Activated B cell treated with CpG ODN at 0.5 μM for 24 hours (primary cell): ENCODE measurements around the gene KCNN1. TPM values are rescaled to one million over a fixed set of nuclear protein-coding genes. Genes with fewer than 3 reads are reported as not detected.

ENCODE experiments used
- ATAC-seq: fragments of 200-7000 bp; cut with Tn5 transposase; one replicate; pipeline ENCODE4 v1.10.0; 2021; ENCODE audit warnings: low read depth, mild to moderate bottlenecking, moderate library complexity
- CTCF ChIA-PET: fragments of 350-600 bp; sonication (Branson Sonifier 250); formaldehyde crosslinking; loops from one replicate; lab custom pipeline; 2021; ENCODE audit warnings: antibody characterized with exemption; lab: Charles Lee
- POLR2A ChIA-PET: fragments of 350-600 bp; sonication (Branson Sonifier 250); formaldehyde crosslinking; loops from one replicate; lab custom pipeline; 2021; ENCODE audit warnings: antibody characterized with exemption; lab: Charles Lee
- DNase-seq: peaks from one replicate; pipeline ENCODE4 v3.0.0; 2022
- H3K27ac Mint-ChIP-seq: one replicate; pipeline ENCODE4 v1.8.0; 2020; ENCODE audit warnings: mixed read lengths
- H3K27me3 Mint-ChIP-seq: one replicate; pipeline ENCODE4 v1.8.0; 2021; ENCODE audit warnings: mixed read lengths
- H3K36me3 Mint-ChIP-seq: one replicate; pipeline ENCODE4 v1.8.0; 2021; ENCODE audit warnings: low read depth, mixed read lengths
- H3K4me1 Mint-ChIP-seq: one replicate; pipeline ENCODE4 v1.8.0; 2021; ENCODE audit warnings: mixed read lengths
- H3K4me3 Mint-ChIP-seq: one replicate; pipeline ENCODE4 v1.8.0; 2020; ENCODE audit warnings: mild to moderate bottlenecking, mixed read lengths
- H3K9me3 Mint-ChIP-seq: one replicate; pipeline ENCODE4 v1.8.0; 2020; ENCODE audit warnings: mixed read lengths
- CTCF ChIP-seq: fragments of 200-600 bp; IDR thresholded peaks from one replicate; pipeline ENCODE4 v1.8.0; 2022; ENCODE audit warnings: antibody characterized with exemption, mild to moderate bottlenecking
- intact Hi-C: fragments of 100-400 bp; cut with micrococcal nuclease; formaldehyde crosslinking; loops from one replicate; pipeline ENCODE4 v1.15.1; 2024
- total RNA-seq: library from RNA; stranded (reverse); gene quantifications from 2 replicates; pipeline ENCODE4 v1.2.3, GENCODE V29; 2022

Gene KCNN1
- total RNA-seq, 1 donor from 2014 or later, result not detected

- intact Hi-C loops, result no loop called here
- Mint-ChIP-seq H3K9me3 (no peaks in the 10 kb centered on the region), H3K27ac (no peak overlapping the region), H3K36me3 (no peaks in the 10 kb centered on the region), H3K4me1 (no peaks in the 10 kb centered on the region), H3K27me3 (peaks cover 2% of the 10 kb centered on the region), H3K4me3 (no peak overlapping the region)
- ATAC-seq (no peak), DNase-seq (no peak)
- CTCF ChIA-PET, result no interaction called here
- TF ChIP-seq CTCF, result no peak
- POLR2A ChIA-PET, result no interaction called here
Measured at GRCh38 chr19:17988161-17988560, 21.3 kb downstream of the KCNN1 start.

DNA sequence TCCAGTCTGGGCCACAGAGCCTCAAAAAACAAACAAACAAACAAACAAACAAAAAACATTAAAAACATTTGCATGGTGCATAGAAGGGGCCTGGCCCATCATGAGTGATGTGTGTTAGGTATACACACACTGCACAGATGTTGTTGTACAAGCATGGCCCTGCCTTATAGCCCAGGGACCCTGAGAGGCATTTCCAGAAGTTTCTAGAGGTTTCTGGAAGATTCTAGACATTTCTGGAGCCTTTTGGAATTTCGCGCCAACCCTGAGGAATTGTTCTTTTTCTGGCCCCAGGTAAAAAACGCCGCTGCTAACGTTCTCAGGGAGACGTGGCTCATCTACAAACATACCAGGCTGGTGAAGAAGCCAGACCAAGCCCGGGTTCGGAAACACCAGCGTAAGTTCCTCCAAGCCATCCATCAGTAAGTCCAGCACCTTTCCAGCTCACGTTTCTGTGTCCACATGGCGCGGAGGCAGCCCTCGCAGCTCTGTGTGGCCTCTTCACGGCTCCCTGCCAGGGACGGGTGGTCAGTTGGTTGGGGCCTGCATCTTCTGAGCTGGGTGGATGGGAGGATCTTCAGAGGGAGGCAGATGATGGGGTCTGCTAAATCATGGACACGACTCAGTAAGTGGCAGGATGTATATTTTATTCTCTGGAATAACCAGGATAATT is 22.7 kb downstream of the KCNN1 start:
- H3K27ac Mint-ChIP-seq, result no peak overlapping the region
- no peaks in the 10 kb centered on the region for H3K36me3 Mint-ChIP-seq
- H3K27me3 Mint-ChIP-seq, result peaks cover 2% of the 10 kb centered on the region
- CTCF ChIA-PET, result no interaction called here
- intact Hi-C loops, result no loop called here
- POLR2A ChIA-PET, result interaction anchor here (0.5 kb wide), 1 partner anchor 169 kb away, joined by 4 read pairs; no protein-coding TSS in a partner anchor
- no peaks in the 10 kb centered on the region for H3K4me1 Mint-ChIP-seq
- ATAC-seq (no peak), DNase-seq (no peak)
- no peaks in the 10 kb centered on the region for H3K9me3 Mint-ChIP-seq
- H3K4me3 Mint-ChIP-seq, result no peak overlapping the region
- TF ChIP-seq CTCF, result no peak

DNA sequence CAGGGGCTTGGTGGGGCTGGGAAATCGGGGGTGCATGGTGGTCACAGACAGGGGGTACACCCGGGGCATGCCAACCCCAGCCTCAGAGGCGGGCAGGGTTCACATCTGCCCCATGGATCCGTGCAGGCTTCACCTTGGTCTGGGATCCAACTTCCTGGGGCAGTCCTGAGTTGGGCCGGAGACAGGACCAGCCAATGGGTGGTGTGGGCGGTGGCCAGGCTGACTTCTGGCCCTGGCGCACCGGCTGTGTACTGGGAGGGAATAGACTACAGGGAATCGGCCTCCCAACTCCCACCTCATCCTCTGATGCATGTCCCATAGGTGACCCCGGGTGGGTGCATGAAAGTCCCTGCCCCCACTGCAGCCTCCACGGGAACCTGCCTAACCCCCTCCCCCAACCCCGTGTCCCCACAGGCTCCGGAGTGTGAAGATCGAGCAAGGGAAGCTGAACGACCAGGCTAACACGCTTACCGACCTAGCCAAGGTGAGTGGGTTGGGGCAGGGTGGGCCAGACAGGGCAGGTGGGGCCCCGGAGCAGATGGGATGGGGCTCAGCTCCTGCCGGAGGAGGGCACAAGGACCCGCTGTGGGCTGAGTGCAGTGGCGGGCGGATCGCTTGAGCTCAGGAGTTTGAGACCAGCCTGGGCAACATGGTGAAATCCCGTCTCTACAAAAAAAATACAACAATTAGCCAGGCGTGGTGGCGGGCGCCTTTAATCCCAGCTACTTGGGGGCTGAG is 26.3 kb downstream of the KCNN1 start:
- Mint-ChIP-seq H3K4me3 (no peak overlapping the region), H3K27me3 (no peaks in the 10 kb centered on the region), H3K27ac (no peak overlapping the region), H3K36me3 (no peaks in the 10 kb centered on the region), H3K9me3 (no peaks in the 10 kb centered on the region), H3K4me1 (peaks cover 7% of the 10 kb centered on the region)
- CTCF ChIA-PET, result interaction anchor here (2.3 to 8.6 kb wide), 2 partner anchors 47 to 54 kb away, joined by 10 to 227 read pairs; no protein-coding TSS in a partner anchor
- intact Hi-C loops, result no loop called here
- no peak for TF ChIP-seq CTCF
- POLR2A ChIA-PET, result interaction anchor here (0.8 to 4.4 kb wide), 3 partner anchors 55 to 134 kb away, joined by 3 to 24 read pairs (median 3); partner anchors contain the start of genes CCDC124 and RPL18A
- ATAC-seq (no peak), DNase-seq (no peak)

GRCh38 chr19:17996826-17997316 is 30.0 kb downstream of the KCNN1 start:
- ATAC-seq (peak; percentile 43), DNase-seq (peak; percentile 89)
- Mint-ChIP-seq H3K4me3 (no peak overlapping the region), H3K27ac (no peak overlapping the region), H3K4me1 (peaks cover 23% of the 10 kb centered on the region), H3K27me3 (no peaks in the 10 kb centered on the region), H3K36me3 (peaks cover 2% of the 10 kb centered on the region), H3K9me3 (no peaks in the 10 kb centered on the region)
- ChIA-PET CTCF (interaction anchor here (0.8 to 8.6 kb wide), 11 partner anchors 19 to 138 kb away, joined by 3 to 227 read pairs (median 5); partner anchors contain the start of genes CCDC124 and RPL18A), POLR2A (interaction anchor here (0.5 to 4.4 kb wide), 11 partner anchors 13 to 411 kb away, joined by 3 to 39 read pairs (median 3); partner anchors contain the start of genes CCDC124, JAK3 and RPL18A)
- intact Hi-C loops, result loop anchor here (1.0 to 5.0 kb wide), 4 partner anchors 51 to 138 kb away; partner anchors contain the start of genes RPL18A and SLC5A5
- TF ChIP-seq CTCF, result no peak
